Measurements from ENCODE around the gene CAMTA1.
"Not testable (repeated sequence)": the region's sequence is repeated elsewhere in the genome, so short reads cannot be mapped to it uniquely, and the experiment has no call there.

Gene CAMTA1

GRCh38 chr1:6810146-6810734 is 25.0 kb downstream of the CAMTA1 start:
- DNase-seq (ENCODE audit: low spot score) = not testable (repeated sequence)

DNA sequence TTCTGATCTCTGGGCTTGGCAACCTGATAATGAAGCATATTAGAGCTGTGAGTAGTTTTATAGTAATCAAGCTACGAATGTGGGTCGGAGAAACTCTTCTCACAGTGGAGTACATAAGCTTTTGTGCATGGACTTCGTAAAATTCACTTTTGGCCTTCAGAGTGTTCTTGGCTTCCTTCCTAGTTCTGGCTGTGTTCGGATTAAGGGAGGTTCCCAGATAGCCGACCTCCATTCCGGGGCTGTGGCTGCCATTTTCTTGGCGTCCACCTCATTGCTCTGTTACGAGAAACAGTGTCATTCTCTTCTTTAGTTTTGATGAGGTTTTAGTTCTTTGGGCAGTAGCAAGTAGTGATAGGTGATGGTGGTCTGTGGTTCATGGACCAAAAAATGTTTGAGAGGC is 26.3 kb downstream of the CAMTA1 start:
- DNase-seq (ENCODE audit: low spot score) = no peak

DNA sequence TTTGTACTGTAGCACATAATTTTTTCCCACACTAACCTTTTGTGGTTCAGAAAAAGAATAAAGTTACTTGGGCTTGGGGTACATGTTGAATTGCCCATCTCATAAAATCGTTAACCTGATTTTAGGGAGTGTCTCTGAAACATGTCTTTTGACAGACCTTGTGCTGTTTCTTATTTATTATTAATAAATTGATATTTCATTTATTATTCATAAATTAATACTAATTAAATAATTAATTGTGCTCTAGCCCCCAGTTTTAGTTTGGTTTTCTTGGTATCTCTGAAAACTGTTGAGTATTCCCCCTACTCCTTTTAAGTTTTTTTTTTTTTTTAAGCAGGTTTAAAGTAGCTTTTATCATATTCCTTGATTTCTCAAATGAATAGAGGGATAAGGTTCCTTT is 27.9 kb downstream of the CAMTA1 start:
- DNase-seq (ENCODE audit: low spot score) = no peak

- no peak for DNase-seq (ENCODE audit: low spot score)
These were observed 30.5 kb downstream of the CAMTA1 start for GRCh38 chr1:6815726-6816125.

- no peak for DNase-seq (ENCODE audit: low spot score)
These were observed 34.2 kb downstream of the CAMTA1 start for GRCh38 chr1:6819246-6820040.

GRCh38 chr1:6820899-6821298 is 35.6 kb downstream of the CAMTA1 start:
- DNase-seq (ENCODE audit: low spot score) = no peak

DNA sequence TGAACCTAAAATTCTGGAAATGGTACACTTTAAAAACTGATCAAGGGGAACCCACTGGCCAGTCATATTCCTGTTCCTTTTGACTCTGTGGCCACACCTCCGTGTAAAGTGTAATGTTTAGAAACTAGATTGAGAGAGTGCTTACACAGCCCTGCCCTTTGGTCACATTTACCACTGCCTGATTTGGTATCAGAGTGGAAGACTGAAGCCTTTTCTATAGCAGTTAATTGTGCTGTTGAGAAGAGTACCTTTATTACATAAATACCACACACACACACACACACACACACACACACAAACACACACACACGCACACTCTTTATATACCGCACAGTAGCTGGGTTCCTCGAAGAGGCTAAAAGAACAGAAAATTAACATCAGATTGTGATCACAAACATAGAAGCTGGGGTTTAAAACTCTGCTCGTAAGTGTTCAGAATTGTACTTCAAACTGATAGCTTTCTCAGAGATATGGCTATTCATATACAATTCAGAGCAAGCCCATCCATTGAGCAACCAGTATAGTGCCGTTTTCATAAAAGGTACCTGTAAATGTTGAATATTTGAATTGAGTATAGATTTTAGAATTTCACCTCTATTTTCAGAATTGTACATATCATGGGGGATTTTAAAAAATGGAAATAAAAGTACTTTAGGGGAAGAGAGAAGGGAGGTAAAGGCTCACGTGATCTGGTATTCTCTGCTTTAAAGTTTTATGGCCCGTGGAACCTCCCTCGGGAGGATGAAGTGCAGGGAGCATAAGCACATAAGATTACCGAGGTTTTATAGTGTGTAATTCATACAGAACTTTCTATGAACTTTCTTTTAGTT is 37.5 kb downstream of the CAMTA1 start:
- DNase-seq (ENCODE audit: low spot score) = no peak

- DNase-seq (ENCODE audit: low spot score) = no peak
These were observed 38.5 kb downstream of the CAMTA1 start for GRCh38 chr1:6823793-6824192.

DNA sequence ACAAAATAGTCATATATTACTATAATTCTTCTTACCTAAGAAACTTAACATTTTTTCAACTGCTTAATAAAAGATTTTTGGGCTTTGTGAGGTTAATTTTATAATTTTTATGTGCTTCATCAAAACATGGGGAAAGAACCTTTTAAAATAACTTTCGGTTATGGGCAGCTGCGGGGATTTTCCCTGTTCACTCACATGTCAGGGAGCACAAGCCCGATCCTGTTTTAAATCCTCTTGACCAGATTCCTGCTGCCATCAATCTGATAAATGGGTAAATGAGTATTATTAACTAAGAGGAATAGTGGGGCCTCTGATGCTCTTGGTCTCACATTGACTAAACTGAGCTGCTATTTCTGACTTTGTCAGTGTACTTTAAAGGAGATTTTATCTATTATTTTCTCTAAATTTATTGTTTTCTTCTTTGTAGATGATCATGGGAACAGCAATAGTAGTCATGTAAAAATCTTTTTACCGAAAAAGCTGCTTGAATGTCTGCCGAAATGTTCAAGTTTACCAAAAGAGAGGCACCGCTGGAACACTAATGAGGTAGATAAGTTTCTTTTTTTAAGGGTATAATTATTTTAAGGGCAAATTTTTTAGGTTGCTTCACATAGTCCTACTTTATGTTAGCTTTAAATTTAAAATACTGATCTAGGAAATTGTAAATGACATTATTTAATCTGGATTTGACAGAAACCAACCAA is 39.6 kb downstream of the CAMTA1 start:
- DNase-seq (ENCODE audit: low spot score) = no peak

GRCh38 chr1:6825828-6826227 is 40.6 kb downstream of the CAMTA1 start:
- no peak for DNase-seq (ENCODE audit: low spot score)

- no peak for DNase-seq (ENCODE audit: low spot score)
These were observed 41.8 kb downstream of the CAMTA1 start for GRCh38 chr1:6827079-6827478.

- DNase-seq (ENCODE audit: low spot score) = no peak
These were observed 42.4 kb downstream of the CAMTA1 start for GRCh38 chr1:6827630-6828165.

GRCh38 chr1:6831366-6831765 is 46.1 kb downstream of the CAMTA1 start:
- no peak for DNase-seq (ENCODE audit: low spot score)

DNA sequence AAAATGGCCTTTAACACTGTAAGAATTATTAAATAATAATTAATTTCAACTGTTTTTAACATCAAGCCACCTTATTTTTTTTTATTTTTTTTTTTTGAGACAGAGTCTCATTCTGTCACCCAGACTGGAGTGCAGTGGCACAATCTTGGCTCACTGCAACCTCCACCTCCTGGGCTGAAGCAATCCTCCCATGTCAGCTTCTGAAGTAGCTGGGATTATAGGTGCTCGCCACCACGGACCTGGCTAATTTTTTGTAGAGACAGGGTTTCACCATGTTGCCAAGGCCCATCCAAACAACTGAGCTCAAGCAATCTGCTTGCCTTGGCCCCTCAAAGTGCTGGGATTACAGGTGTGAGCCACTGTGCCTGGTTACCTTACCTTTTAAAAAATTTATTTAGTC is 46.8 kb downstream of the CAMTA1 start:
- not testable (repeated sequence) for DNase-seq (ENCODE audit: low spot score)

GRCh38 chr1:6832531-6833188 is 47.4 kb downstream of the CAMTA1 start:
- no peak for DNase-seq (ENCODE audit: low spot score)

DNA sequence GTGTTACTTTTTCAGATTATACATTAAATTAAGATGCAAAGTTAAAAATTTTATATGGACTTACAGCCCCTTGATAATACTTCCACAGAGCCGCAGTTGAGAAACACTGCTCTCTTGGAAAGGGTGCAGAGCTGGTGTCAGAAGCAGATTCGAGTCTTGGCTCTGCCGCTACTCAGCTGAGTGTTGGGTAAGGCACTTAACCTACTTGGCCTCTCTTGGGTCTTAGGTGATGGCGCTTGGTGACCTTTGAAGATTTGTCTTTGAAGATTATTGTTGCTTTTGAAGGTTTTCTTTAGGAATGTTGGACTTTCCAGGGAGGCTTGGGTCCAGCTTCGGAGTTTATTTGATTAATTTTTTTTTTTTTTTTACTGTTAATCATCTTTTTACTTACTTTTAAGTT is 48.5 kb downstream of the CAMTA1 start:
- DNase-seq (ENCODE audit: low spot score) = no peak

- DNase-seq (ENCODE audit: low spot score) = no peak
These were observed 49.1 kb downstream of the CAMTA1 start for GRCh38 chr1:6834366-6834765.

DNA sequence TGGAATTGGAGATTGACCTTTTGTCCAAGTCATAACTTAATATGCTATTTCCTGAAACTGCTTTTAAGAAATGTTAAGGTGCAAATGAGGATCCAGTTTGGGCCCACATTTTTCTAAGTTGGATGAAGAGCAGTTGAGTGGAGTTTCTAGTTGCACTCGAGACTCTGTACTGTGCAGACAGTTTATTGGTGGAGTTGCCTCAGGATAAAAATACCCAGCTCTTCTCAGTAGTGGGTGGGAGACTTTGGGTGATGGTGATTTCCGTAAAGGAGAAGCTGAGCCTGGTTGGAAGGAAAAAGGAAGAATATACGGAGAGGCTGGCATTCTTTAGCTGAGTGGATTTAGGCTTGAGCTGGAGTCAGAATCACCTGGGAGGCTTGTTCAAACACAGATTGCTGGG is 49.9 kb downstream of the CAMTA1 start:
- DNase-seq (ENCODE audit: low spot score) = no peak

DNA sequence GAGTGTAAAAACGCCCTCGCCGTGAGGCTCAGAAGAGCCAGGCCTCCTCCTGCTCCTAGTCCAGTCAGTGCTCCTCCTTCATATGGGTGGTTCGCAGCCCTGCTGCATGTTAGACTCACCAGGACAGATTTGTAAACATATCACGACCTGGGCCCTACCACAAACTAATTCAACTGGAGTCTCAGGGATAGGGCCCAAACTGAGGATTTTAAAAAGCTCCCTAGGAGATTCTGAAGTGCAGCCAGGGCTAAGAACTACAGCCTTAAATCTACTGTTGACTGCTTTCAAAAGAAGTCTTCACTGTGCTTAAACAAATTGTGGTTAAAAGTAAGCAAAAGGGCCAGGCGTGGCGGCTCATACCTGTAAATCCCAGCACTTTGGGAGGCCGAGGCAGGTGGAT is 57.0 kb downstream of the CAMTA1 start:
- DNase-seq (ENCODE audit: low spot score) = no peak

DNA sequence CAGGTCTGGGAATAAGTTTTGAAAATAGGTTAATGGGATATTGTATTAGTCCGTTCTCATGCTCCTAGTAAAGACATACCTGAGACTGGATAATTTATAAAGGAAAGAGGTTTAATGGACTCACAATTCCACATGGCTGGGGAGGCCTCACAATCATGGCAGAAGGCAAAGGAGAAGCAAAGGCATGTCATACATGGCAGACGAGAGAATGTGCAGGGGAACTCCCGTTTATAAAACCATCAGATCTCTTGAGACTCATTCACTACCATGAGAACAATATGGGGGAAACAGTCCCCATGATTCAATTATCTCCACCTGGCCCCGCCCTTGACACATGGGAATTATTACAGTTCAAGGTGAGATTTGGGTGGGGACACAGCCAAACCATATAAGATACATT is 60.5 kb downstream of the CAMTA1 start:
- DNase-seq (ENCODE audit: low spot score) = not testable (repeated sequence)

GRCh38 chr1:6848816-6849215 is 63.6 kb downstream of the CAMTA1 start:
- DNase-seq (ENCODE audit: low spot score) = no peak

- no peak for DNase-seq (ENCODE audit: low spot score)
These were observed 65.3 kb downstream of the CAMTA1 start for GRCh38 chr1:6850537-6850936.

Measured in HuH-7.5 (cell line).